Stimulated activated CD4-positive, alpha-beta T cell treated with anti-CD3 and anti-CD28 coated beads, Interleukin-1b, Interleukin-23, amount 100 ng/mL, for 48 hours (primary cell): ENCODE results near the gene ADCY7.

Experiments
- DNase-seq: peaks from one replicate; pipeline ENCODE4 v3.0.0-alpha.2; 2020

The ADCY7 gene

GRCh38 chr16:50315346-50315997 is 49.1 kb downstream of the ADCY7 start:
- no peak for DNase-seq

DNA sequence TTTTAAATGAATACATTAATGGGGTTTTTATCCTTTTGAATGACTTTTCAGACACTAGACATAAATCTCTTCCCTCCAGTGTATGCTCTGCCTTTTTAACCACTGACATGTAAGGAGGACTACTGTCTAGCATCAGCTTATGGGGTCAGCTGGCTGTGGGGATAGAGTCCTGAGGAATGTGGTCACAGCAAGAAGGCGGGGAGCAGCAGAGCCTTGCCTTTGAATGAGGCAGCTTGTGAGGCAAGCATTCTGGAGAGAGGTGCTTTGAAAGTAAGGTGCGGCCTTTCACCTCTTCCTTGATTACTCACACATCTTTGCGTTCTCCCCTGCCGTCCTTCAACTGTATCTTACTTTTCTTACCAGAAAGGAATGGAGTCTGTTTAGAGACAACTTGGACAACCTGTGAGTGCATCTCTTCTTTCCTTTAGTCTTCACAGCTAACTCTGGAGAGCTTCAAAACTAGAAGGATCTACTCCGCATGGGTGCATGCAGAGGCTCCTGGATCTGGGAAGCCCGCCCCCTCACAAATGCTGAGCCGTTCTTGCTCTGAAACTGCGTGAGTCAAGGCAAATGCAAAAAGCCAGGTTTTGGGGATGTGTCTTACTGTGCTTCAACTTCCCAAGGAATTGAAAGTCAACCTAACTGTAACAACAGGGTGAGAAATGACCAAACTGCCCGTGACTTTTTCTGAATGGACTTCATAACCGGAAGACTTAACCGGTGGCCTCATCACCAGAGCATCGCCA is 49.9 kb downstream of the ADCY7 start:
- DNase-seq = no peak

DNA sequence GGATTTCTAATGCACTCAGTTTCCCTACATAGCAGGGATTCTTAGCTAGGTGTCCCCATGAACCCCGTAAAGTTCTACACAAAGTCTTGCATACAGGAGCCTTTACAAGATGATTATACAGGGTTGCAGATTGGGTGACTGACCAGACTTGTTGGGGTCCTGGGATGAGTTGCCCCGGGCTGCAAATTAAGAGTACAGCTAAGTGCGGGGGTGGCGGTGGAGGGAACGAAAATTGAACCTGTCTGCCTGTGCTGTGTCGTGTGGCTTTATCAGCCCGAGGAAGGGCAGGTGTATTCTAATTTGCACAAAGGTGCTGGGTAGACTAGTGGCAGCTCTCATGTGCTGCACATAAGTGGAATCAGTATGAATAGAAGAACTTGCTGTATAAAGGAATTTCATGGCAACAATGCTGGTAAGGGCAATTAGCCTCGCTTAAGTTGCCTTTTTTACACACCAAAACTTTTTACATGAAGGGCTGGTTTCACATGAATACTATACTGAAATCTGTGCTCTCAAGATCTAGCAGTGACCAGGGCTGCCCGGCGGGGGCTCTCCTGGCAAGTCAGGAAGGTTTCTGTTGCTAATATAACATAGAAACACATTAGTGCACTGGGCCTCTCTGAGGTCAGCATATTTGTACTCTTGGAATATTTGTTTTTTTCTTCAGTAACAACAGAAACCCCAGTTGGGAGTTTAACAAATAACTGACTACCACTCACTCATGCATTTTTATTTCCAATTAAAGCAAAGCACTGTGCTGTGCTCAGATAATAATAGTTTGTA is 50.7 kb downstream of the ADCY7 start:
- no peak for DNase-seq

DNA sequence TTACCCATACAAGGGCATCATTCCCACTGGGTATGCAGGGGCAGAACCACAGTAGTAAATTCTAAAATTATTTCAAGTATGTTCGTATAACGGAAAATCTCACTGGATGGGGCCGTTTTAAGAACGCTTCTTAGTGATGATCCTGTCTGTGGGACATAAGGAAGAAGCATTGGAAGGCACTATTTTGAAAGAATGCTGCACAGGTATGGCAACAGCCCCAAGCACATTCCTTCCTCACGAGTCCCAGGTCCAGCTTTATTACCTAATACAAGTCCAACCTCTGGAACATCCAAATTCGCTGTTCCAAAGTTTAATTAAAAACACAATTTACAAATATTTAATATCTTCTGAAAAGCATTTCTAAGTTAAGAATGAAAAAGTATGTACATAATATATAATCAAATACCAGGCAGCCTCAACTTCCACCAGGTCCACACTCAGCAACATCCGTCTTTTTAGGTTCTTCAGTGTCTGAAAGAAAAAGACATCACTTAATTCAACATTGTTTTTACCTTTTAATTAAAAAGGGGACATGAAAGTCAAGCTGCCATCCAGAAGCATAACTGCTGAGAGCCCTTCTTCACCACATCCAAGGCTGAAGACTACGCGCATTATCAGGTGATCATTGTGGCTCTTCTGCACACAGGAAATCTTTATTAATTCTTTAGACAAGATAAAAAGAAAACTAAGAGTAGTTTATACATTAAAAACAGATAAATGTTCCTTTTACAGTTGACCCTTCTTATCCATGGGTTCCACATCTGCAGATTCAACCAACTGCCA is 52.6 kb downstream of the ADCY7 start:
- DNase-seq = no peak

- no peak for DNase-seq
These were observed 54.0 kb downstream of the ADCY7 start for GRCh38 chr16:50320310-50320709.

GRCh38 chr16:50322333-50322732 is 56.0 kb downstream of the ADCY7 start:
- DNase-seq = no peak

DNA sequence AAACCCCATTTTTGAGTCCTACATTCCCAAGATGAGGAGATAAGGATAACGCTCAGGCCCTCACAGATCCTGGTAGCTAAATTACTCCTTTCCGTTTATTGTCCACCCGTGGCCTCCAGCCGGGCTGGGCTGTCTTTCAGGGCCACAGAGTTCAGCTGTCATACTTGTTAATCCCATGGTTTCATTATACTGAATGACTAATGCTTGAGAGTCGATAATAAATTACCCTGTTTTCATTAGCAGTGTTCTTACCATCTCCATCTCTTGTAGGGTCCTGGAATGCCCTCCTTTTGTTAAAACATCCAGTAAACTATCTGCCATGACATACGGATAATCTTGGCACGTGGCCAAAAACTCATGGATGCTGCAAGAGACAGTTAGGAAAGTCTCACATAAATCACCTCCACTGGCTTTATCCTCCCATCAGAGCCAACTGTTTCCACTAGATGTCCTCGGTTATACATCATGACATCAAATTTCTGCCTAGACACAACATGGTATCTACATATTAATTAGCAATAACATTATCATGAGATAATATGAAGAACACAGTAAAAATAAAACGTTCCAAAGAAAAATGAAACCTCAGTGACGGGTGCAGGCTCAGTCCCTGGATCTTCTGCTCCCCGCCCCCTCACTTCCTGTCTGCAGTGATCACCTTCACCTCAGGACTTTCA is 57.1 kb downstream of the ADCY7 start:
- DNase-seq = no peak

DNA sequence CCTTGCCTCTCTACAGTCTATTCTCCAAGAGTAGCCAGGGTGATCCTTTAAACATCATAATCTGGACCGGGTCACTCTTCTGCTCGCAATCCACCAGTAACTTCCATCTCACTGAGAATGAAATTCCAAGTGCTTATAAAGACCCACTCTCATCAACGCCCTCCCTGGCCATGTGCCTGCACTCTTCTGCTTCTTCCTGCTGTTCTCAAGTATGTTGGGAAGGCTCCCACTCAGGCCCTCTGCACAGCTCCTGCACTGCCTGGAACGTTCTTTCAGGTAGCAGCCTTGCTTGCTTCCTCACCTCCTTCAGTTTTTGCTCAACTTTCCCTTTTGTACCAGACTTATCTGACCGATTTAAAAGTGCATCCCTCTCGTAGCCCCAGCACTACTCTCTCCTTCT is 58.0 kb downstream of the ADCY7 start:
- no peak for DNase-seq

DNA sequence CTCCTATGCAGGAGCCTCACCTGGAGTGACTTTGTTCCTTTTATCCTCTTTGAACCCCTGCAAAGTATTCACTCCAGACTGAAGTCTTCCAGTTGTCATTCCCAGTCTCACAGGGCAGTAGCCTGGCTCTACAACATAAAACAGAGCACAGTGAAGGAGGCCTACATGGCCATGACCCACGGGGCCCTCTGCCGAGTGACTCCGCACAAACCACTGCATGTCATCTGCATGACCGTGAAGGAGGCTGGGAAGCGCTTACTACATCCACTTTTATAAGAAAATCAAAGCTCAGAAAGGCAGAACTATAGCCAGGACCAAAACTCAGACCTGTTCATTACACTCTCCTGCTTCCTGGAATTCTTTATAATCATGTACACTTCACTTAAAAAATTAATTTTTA is 59.9 kb downstream of the ADCY7 start:
- DNase-seq = no peak

DNA sequence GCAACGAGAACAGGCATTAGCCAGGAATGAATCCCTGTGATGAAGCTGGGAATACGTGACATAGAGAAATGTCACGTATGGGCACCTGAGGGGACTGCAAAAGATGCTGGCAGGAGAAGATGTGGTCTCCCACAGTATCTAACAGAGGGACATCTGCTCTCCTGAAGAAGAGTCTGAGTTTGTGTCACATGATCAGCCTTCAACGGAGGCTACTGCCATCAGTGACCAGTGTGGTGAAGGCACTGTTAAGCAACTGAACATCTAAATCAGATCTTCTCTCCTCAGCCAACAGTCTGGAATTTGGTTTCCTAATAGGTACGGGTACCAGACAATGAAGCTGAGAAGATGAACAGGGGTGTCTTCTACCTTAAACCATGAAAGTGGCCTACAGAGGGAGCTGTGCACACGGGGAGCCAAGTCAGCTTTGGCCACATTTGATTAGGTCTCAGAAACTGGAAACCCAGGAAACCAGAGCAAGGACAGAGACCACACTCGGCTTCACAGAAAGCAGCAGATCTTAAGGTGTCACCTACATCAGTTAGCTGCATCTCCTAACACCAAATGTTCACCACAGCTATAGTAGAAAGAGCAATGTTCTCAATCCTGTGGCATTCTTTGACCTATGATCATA is 60.6 kb downstream of the ADCY7 start:
- peak; percentile 56 for DNase-seq

- no peak for DNase-seq
These were observed 63.3 kb downstream of the ADCY7 start for GRCh38 chr16:50329446-50330189.

GRCh38 chr16:50331570-50331969 is 65.2 kb downstream of the ADCY7 start:
- no peak for DNase-seq

DNA sequence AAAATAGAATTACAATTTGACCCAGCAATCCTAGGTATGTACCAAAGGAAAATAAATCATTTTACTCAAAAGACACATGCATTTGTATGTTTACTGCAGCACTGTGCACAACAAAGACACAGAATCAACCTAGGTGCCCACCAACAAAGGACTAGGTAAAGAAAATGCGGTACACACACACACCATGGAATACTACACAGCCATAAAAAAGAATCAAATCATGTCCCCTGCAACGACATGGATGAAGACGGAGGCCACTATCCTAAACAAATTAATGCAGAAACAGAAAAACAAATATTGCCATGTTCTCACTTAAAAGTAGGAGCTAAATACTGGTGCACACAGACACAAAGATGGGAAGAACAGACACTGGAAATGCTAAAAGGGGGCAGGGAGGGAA is 66.2 kb downstream of the ADCY7 start:
- no peak for DNase-seq

DNA sequence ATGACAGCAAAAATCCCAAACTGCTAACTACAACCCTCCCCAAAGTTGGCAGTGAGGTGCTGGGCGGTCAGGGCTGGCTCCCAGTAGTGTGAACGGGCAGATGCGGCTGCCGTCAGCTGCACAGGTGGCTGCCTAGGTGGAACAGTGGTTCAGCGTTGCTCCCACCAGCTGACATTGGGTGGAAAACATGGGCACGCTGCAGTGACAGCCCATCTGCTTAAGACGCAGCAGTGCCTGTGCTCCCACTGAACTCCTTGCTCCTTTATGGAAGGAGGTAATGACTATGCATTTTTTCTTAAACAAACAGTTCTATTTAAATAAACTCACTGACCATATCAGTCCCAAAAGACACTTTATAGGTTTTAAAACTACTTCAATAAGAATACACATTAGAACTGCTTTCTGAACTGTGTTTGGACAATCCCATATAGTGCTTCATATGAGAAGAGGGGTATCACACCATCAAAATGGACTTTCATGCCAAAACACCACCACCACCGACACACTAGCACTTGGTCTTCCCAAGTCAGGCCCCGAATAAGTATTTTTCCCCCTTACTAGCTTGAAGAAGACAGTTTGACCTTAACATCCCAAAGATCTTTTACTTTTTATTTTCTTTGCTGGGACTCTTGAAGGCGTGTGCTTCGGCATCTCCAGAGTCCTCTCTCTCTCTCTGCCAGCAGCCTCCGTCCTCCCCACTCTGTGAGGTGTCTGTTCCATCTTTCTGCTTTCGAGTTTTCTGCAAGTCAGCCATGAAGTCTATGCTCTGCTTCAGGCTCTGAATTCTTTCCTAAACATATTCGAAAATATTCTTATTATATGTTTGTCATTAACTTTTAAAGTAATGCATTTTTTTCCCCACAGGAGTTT is 68.0 kb downstream of the ADCY7 start:
- no peak for DNase-seq

DNA sequence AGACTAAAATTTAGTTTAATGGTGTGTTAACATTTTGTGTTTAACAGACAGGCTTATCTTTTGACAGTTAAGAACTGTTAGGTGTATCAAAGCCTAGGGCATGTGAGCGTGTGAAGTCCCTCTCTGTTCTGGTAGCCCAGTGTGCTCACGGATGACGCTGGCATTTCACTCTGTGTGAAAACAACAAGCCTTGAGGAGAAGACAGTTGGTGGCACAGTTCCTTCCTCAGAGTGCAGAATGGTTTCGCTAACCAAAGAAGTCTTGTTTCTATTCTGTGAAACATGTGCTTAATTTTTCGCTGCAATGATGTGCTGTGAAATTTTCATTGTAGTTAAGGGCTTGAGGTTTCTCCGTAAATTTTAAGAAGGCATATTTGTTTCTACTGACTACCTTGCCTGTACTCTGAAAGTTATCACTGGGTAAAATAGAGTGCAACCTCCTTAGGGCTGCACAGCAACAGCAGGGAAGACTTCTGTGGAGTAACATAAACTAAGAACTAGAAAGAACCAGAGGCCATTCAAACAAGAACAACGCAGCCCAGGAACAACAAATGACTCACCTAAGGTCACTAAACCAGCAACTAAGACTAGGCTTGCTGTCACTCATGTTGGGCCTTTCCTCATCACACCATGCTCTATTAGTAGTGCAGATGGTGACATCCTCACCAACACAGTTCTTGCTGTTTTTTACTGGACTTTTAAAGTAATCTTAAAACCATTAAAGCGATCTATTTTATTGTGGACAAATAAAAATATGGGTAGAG is 69.0 kb downstream of the ADCY7 start:
- no peak for DNase-seq

- DNase-seq = no peak
These were observed 70.5 kb downstream of the ADCY7 start for GRCh38 chr16:50336884-50337283.

DNA sequence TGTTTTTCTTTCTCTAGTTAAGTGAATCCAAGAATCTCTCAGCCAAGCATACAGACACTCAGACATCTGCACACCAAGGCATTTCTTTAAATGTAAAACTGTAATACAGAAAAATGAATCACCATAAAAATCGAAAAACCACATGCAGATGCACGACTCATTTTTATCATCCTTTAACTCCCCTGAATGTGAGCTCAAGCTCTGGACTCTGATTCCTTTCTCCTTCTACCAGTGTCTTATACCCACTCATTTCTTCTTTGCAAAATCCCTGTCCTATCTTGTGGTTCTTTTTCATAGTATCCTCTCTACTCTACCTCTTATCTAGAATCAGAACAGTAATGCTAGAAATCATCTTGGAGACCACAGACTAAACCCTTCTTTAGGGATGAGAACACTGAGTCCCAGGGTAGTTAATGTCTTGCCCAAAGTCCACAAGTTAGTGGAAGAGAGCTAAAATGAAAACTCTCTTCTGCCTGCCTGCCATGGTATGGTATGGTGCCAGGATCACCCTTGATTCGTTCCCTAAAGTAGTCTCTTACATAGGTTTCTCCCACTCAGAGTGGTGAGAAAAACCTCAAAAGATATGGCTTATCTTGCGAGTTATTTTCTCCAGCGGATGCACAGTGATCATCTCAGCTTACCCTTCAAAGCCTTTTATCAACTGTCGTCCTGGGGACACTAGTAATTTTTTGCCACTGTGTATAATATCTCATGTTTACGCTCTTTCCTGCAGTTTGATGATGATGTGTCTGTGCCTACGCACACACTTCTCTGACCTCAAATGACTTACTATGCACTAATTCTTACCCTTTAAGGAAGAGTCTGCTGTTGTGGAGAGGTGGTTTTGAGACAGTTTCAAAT is 72.2 kb downstream of the ADCY7 start:
- no peak for DNase-seq

GRCh38 chr16:50340578-50340977 is 74.2 kb downstream of the ADCY7 start:
- no peak for DNase-seq
